ENCODE results near the gene BICC1. TPM values are rescaled to one million over a fixed set of nuclear protein-coding genes. Genes with fewer than 3 reads are reported as not detected.

Gene BICC1
- total RNA-seq, 1 donor, result 210 TPM

DNA sequence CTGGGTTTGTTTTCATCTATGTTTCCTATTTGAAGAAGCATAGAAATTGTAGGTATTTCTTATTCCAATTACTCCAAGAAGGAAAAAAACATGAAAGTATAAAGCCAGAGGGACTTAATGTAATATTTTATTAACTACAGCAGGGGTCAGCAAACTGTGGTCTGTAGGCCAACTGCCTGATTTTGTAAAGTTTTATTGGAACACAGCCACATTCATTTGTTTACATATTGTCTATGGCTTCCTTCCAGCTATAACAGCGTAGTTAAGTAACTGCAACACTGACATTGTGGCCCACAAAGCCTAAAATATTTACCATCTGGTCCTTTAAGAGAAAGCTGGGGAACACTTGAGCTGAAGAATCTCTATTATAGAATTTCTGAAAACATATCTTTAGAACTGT is 306.2 kb downstream of the BICC1 start:
- Histone ChIP-seq H3K9me3 (ENCODE audit: low read depth, low read length) (no peaks in the 10 kb centered on the region), H3K4me1 (ENCODE audit: insufficient read depth, low read length) (peaks cover 30% of the 10 kb centered on the region), H3K27ac (ENCODE audit: low read depth, low read length) (no peak overlapping the region), H3K4me3 (ENCODE audit: insufficient read depth, low read length) (no peak overlapping the region), H3K4me2 (ENCODE audit: insufficient read depth, low read length) (no peak overlapping the region), H4K20me1 (ENCODE audit: insufficient read depth, low read length) (no peaks in the 10 kb centered on the region), H3K36me3 (ENCODE audit: insufficient read depth, low read length) (peaks cover 46% of the 10 kb centered on the region), H3K79me2 (ENCODE audit: insufficient read depth, low read length) (no peaks in the 10 kb centered on the region), H3K27me3 (ENCODE audit: insufficient read depth, low read length) (no peaks in the 10 kb centered on the region), H2AFZ (ENCODE audit: low read length) (no peak overlapping the region)
- no peak for DNase-seq (ENCODE audit: insufficient read length, low spot score, missing footprints)
- TF ChIP-seq, protein P1, sequence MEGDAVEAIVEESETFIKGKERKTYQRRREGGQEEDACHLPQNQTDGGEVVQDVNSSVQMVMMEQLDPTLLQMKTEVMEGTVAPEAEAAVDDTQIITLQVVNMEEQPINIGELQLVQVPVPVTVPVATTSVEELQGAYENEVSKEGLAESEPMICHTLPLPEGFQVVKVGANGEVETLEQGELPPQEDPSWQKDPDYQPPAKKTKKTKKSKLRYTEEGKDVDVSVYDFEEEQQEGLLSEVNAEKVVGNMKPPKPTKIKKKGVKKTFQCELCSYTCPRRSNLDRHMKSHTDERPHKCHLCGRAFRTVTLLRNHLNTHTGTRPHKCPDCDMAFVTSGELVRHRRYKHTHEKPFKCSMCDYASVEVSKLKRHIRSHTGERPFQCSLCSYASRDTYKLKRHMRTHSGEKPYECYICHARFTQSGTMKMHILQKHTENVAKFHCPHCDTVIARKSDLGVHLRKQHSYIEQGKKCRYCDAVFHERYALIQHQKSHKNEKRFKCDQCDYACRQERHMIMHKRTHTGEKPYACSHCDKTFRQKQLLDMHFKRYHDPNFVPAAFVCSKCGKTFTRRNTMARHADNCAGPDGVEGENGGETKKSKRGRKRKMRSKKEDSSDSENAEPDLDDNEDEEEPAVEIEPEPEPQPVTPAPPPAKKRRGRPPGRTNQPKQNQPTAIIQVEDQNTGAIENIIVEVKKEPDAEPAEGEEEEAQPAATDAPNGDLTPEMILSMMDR (IDR thresholded peaks at IDR 0.05; ENCODE audit: extremely low read depth, low read depth, low read length), result peak; percentile 16

DNA sequence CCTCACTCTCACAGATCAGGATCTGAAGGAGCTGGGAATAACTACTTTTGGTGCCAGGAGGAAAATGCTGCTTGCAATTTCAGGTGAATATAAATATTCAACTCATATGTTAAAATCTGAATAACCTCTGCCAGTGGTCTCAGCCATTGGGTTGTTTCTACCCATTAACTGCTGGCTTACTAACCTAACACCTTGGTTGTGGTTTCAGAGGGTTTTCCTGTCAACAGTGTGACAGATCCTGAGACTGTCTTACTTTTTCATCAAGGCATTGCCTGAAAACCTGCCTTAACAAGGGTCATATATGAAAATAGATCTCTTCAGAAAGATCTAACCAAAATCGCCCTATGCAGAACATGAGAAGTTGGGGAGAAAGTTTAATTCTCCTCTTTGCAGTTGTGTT is 307.7 kb downstream of the BICC1 start:
- Histone ChIP-seq H2AFZ (ENCODE audit: low read length) (no peak overlapping the region), H3K4me3 (ENCODE audit: insufficient read depth, low read length) (no peak overlapping the region), H4K20me1 (ENCODE audit: insufficient read depth, low read length) (no peaks in the 10 kb centered on the region), H3K27ac (ENCODE audit: low read depth, low read length) (peak overlapping the region; percentile 2), H3K27me3 (ENCODE audit: insufficient read depth, low read length) (no peaks in the 10 kb centered on the region), H3K79me2 (ENCODE audit: insufficient read depth, low read length) (no peaks in the 10 kb centered on the region), H3K9me3 (ENCODE audit: low read depth, low read length) (no peaks in the 10 kb centered on the region), H3K36me3 (ENCODE audit: insufficient read depth, low read length) (peaks cover 42% of the 10 kb centered on the region), H3K4me2 (ENCODE audit: insufficient read depth, low read length) (peak overlapping the region; percentile 14), H3K4me1 (ENCODE audit: insufficient read depth, low read length) (peaks cover 30% of the 10 kb centered on the region)
- no peak for DNase-seq (ENCODE audit: insufficient read length, low spot score, missing footprints)
- TF ChIP-seq, protein P1 (IDR thresholded peaks at IDR 0.05; ENCODE audit: extremely low read depth, low read depth, low read length), result no peak

DNA sequence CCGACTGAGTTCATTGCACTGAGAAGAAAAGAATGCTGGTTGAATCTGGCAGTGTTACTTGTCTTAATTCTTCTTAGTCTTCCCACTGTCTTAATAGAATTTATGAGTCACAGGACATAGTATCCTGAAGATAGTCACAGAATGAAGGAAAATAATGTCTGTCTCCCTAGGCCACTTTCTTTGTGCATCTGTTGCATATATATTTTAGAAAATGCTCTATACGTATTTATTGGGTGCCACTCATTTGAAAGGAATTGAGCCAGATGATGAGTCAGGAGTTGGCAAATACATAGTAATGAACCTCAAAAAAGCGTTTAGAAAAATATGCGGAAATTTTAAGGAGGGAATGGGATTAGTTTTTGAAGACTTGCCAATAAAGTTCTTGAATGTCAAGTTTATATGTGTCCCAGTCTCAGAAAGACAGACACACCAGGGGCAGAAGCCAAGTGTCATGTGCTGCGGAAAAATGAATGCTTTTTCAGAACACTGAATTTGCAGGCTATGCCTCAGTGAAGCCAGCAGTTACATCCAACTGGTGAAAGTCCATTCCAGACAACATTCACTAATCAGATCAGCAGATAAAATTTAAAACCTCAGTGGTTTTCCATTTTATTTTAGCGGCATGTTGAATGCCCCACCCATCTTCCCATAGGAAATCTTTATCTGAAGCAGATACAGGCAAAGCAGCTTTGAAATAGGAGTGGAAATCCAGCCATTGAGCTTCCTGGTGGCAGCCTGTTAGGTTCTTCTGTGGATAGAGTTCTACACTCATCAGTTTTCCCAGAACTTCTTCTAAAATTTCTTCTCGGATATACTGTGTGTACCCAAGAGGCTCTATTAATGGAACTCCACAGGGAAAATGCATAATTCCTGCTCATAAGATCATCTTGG is 308.4 kb downstream of the BICC1 start:
- Histone ChIP-seq H4K20me1 (ENCODE audit: insufficient read depth, low read length) (no peaks in the 10 kb centered on the region), H3K79me2 (ENCODE audit: insufficient read depth, low read length) (no peaks in the 10 kb centered on the region), H3K4me1 (ENCODE audit: insufficient read depth, low read length) (peaks cover 30% of the 10 kb centered on the region), H3K27ac (ENCODE audit: low read depth, low read length) (peak overlapping the region; percentile 2), H3K36me3 (ENCODE audit: insufficient read depth, low read length) (peaks cover 45% of the 10 kb centered on the region), H3K9me3 (ENCODE audit: low read depth, low read length) (no peaks in the 10 kb centered on the region), H3K27me3 (ENCODE audit: insufficient read depth, low read length) (no peaks in the 10 kb centered on the region), H3K4me3 (ENCODE audit: insufficient read depth, low read length) (no peak overlapping the region), H2AFZ (ENCODE audit: low read length) (no peak overlapping the region), H3K4me2 (ENCODE audit: insufficient read depth, low read length) (peak overlapping the region; percentile 14)
- TF ChIP-seq, protein P1 (IDR thresholded peaks at IDR 0.05; ENCODE audit: extremely low read depth, low read depth, low read length), result no peak
- DNase-seq (ENCODE audit: insufficient read length, low spot score, missing footprints), result no peak

DNA sequence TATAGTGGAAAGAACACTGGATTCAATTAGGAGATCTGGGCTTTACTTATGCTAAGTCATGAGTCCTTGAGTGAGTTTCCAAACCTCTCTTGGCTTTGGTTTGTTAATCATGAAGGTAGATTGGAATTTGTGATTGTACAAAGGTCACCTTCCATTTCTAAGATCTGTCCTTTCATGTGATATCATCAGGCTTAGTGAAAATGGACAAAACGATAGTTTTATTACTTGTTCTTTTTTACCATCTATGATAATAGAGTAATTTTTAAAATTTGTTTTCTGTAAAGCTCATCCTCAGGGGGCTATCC is 309.0 kb downstream of the BICC1 start:
- H3K9me3 ChIP-seq (ENCODE audit: low read depth, low read length), result no peaks in the 10 kb centered on the region
- peaks cover 30% of the 10 kb centered on the region for H3K4me1 ChIP-seq (ENCODE audit: insufficient read depth, low read length)
- no peak overlapping the region for H3K4me3 ChIP-seq (ENCODE audit: insufficient read depth, low read length)
- TF ChIP-seq, protein P1 (IDR thresholded peaks at IDR 0.05; ENCODE audit: extremely low read depth, low read depth, low read length), result no peak
- no peaks in the 10 kb centered on the region for H4K20me1 ChIP-seq (ENCODE audit: insufficient read depth, low read length)
- H3K27ac ChIP-seq (ENCODE audit: low read depth, low read length), result no peak overlapping the region
- H2AFZ ChIP-seq (ENCODE audit: low read length), result no peak overlapping the region
- no peaks in the 10 kb centered on the region for H3K79me2 ChIP-seq (ENCODE audit: insufficient read depth, low read length)
- H3K4me2 ChIP-seq (ENCODE audit: insufficient read depth, low read length), result no peak overlapping the region
- no peaks in the 10 kb centered on the region for H3K27me3 ChIP-seq (ENCODE audit: insufficient read depth, low read length)
- DNase-seq (ENCODE audit: insufficient read length, low spot score, missing footprints), result no peak
- H3K36me3 ChIP-seq (ENCODE audit: insufficient read depth, low read length), result peaks cover 41% of the 10 kb centered on the region

Data from osteoblast (primary cell).